Caco-2 (cell line): ENCODE measurements around the gene CCDC70. TPM values are rescaled to one million over a fixed set of nuclear protein-coding genes. Genes with fewer than 3 reads are reported as not detected.

ENCODE experiments used
- BruUV-seq: library from RNA; stranded (reverse); fragments of 400-500 nt; replicated peaks from 2 replicates; lab custom pipeline; 2021; lab: Mats Ljungman, UMichigan
- CTCF ChIA-PET: fragments of 300-600 bp; sonication (Branson Sonifier 250); formaldehyde crosslinking; loops from one replicate; lab custom pipeline; 2022; ENCODE audit warnings: antibody characterized with exemption; lab: Charles Lee
- POLR2A ChIA-PET: fragments of 300-600 bp; sonication (Branson Sonifier 250); formaldehyde crosslinking; loops from one replicate; lab custom pipeline; 2022; ENCODE audit warnings: antibody characterized with exemption; lab: Charles Lee
- DNase-seq, 2 experiments: peaks; one replicate each; pipeline versions ENCODE4 v3.0.0 to v3.0.0-alpha.2; 2020 to 2022
- H3K27me3 ChIP-seq: replicated peaks from 2 replicates; pipeline ENCODE4 v1.6.0; 2011; ENCODE audit warnings: low read length; ENCODE audit not compliant: control insufficient read depth, insufficient read depth
- H3K36me3 ChIP-seq: 2 replicates; pipeline ENCODE4 v1.5.1; 2011; ENCODE audit warnings: low read length; ENCODE audit not compliant: control insufficient read depth, insufficient read depth
- H3K4me1 ChIP-seq: fragments of 250-450 bp; sonication (Bioruptor Pico); 2 replicates; pipeline ENCODE4 v1.5.1; 2020; ENCODE audit warnings: mild to moderate bottlenecking
- H3K4me3 ChIP-seq: 2 replicates; pipeline ENCODE4 v1.5.1; 2011; ENCODE audit warnings: low read depth, mild to moderate bottlenecking, control low read depth, low read length
- H3K9me3 ChIP-seq: fragments of 250-450 bp; sonication (Bioruptor Pico); 2 replicates; pipeline ENCODE4 v1.5.1; 2020; ENCODE audit warnings: mild to moderate bottlenecking, moderate library complexity
- H3K27ac Mint-ChIP-seq: one replicate; pipeline ENCODE4 v1.8.0; 2022; ENCODE audit warnings: mixed read lengths; ENCODE audit not compliant: unreplicated experiment
- H3K27me3 Mint-ChIP-seq: one replicate; pipeline ENCODE4 v1.8.0; 2022; ENCODE audit warnings: mixed read lengths; ENCODE audit not compliant: insufficient read depth, unreplicated experiment
- H3K36me3 Mint-ChIP-seq: one replicate; pipeline ENCODE4 v1.8.0; 2022; ENCODE audit warnings: mild to moderate bottlenecking, mixed read lengths; ENCODE audit not compliant: insufficient read depth, unreplicated experiment
- H3K4me1 Mint-ChIP-seq: one replicate; pipeline ENCODE4 v1.8.0; 2022; ENCODE audit warnings: low read depth, mixed read lengths; ENCODE audit not compliant: unreplicated experiment
- H3K4me3 Mint-ChIP-seq: one replicate; pipeline ENCODE4 v1.8.0; 2022; ENCODE audit warnings: mild to moderate bottlenecking, moderate library complexity, mixed read lengths; ENCODE audit not compliant: unreplicated experiment
- H3K9me3 Mint-ChIP-seq: one replicate; pipeline ENCODE4 v1.8.0; 2022; ENCODE audit warnings: mixed read lengths; ENCODE audit not compliant: unreplicated experiment
- CTCF ChIP-seq, 2 experiments: fragments of 200-600 bp in 1 of 2; IDR thresholded peaks; 1 replicate in 1 of 2; 2 replicates in 1 of 2; pipeline versions ENCODE4 v1.5.1 to v1.8.0; 2011 to 2022; ENCODE audit warnings: antibody characterized with exemption in 1 of 2, control low read depth in 1 of 2, inconsistent platforms in 1 of 2, low read depth in 1 of 2, low read length in 1 of 2, mild to moderate bottlenecking in 1 of 2, moderate library complexity in 1 of 2; ENCODE audit not compliant: insufficient read depth in 1 of 2, severe bottlenecking in 1 of 2, unreplicated experiment in 1 of 2
- intact Hi-C: fragments of 100-400 bp; cut with micrococcal nuclease; formaldehyde crosslinking; loops from one replicate; pipeline ENCODE4 v1.10.0; 2022; ENCODE audit not compliant: unreplicated experiment
- total RNA-seq: library from RNA; stranded (reverse); gene quantifications from 2 replicates; pipeline ENCODE4 v1.2.3, GENCODE V29; 2022

Gene CCDC70
- total RNA-seq, 1 experiment from 2014 or later, result not detected

GRCh38 chr13:51843529-51843928 is 18.2 kb upstream of the CCDC70 start:
- no peaks in the 10 kb centered on the region for H3K9me3 Mint-ChIP-seq
- Histone ChIP-seq H3K4me1 (no peaks in the 10 kb centered on the region), H3K27me3 (no peaks in the 10 kb centered on the region), H3K36me3 (no peaks in the 10 kb centered on the region), H3K9me3 (no peaks in the 10 kb centered on the region), H3K4me3 (no peak overlapping the region)
- intact Hi-C loops, result no loop called here
- no peaks in the 10 kb centered on the region for H3K36me3 Mint-ChIP-seq
- H3K4me1 Mint-ChIP-seq, result peaks cover 9% of the 10 kb centered on the region
- no peaks in the 10 kb centered on the region for H3K27me3 Mint-ChIP-seq
- no peak overlapping the region for H3K4me3 Mint-ChIP-seq
- ChIA-PET POLR2A (no interaction called here), CTCF (no interaction called here)
- no TSS peak for BruUV-seq
- H3K27ac Mint-ChIP-seq, result no peak overlapping the region
- no peak for TF ChIP-seq CTCF (IDR thresholded peaks at IDR 0.05; ENCODE audit: insufficient read depth in 1 of 2, low read depth in 1 of 2, low read length in 1 of 2, severe bottlenecking in 1 of 2, unreplicated experiment in 1 of 2)
- no peak for DNase-seq

- peak; percentile 89 to 92 for TF ChIP-seq CTCF (IDR thresholded peaks at IDR 0.05; ENCODE audit: insufficient read depth in 1 of 2, low read depth in 1 of 2, low read length in 1 of 2, severe bottlenecking in 1 of 2, unreplicated experiment in 1 of 2)
- no peak within 1 kb of the TSS for H3K27ac Mint-ChIP-seq
- Histone ChIP-seq H3K36me3 (no peaks in the 10 kb centered on the region), H3K9me3 (no peaks in the 10 kb centered on the region), H3K27me3 (no peaks in the 10 kb centered on the region), H3K4me1 (no peaks in the 10 kb centered on the region), H3K4me3 (no peak within 1 kb of the TSS)
- no peak within 1 kb of the TSS for H3K4me3 Mint-ChIP-seq
- CTCF ChIA-PET, result interaction anchor here (0.6 kb wide), 2 partner anchors 79 to 720 kb away, joined by 3 read pairs; no protein-coding TSS in a partner anchor
- peaks cover 16% of the 10 kb centered on the region for H3K4me1 Mint-ChIP-seq
- DNase-seq, result peak; percentile 71 to 83
- POLR2A ChIA-PET, result no interaction called here
- intact Hi-C loops, result loop anchor here (1.0 kb wide), 1 partner anchor 282 kb away; no protein-coding TSS in a partner anchor
- H3K36me3 Mint-ChIP-seq, result no peaks in the 10 kb centered on the region
- H3K9me3 Mint-ChIP-seq, result no peaks in the 10 kb centered on the region
- no peaks in the 10 kb centered on the region for H3K27me3 Mint-ChIP-seq
- no TSS peak for BruUV-seq
Measured at GRCh38 chr13:51844862-51845573, 16.8 kb upstream of the CCDC70 start, which contains the start of gene TMEM272. TMEM272 (minus strand) TSS chr13:51845177; CDS start chr13:51838530, 6,647 bp downstream.

- H3K4me1 Mint-ChIP-seq, result peaks cover 16% of the 10 kb centered on the region
- H3K27me3 Mint-ChIP-seq, result no peaks in the 10 kb centered on the region
- no TSS peak for BruUV-seq
- no peaks in the 10 kb centered on the region for H3K9me3 Mint-ChIP-seq
- no peaks in the 10 kb centered on the region for H3K36me3 Mint-ChIP-seq
- no peaks in the 10 kb centered on the region for H3K36me3 ChIP-seq
- no peaks in the 10 kb centered on the region for H3K9me3 ChIP-seq
- H3K27me3 ChIP-seq, result no peaks in the 10 kb centered on the region
- no peak overlapping the region for H3K27ac Mint-ChIP-seq
- no peaks in the 10 kb centered on the region for H3K4me1 ChIP-seq
- no peak overlapping the region for H3K4me3 ChIP-seq
- CTCF ChIA-PET, result interaction anchor here (0.6 kb wide), 2 partner anchors 43 to 78 kb away, joined by 3 read pairs; no protein-coding TSS in a partner anchor
- no peak overlapping the region for H3K4me3 Mint-ChIP-seq
- intact Hi-C loops, result loop anchor here (1.0 kb wide), 1 partner anchor 282 kb away; no protein-coding TSS in a partner anchor
- no peak for TF ChIP-seq CTCF (IDR thresholded peaks at IDR 0.05; ENCODE audit: insufficient read depth in 1 of 2, low read depth in 1 of 2, low read length in 1 of 2, severe bottlenecking in 1 of 2, unreplicated experiment in 1 of 2)
- DNase-seq, result no peak
- POLR2A ChIA-PET, result no interaction called here
Measured at GRCh38 chr13:51845574-51846318, 16.0 kb upstream of the CCDC70 start.
